A549 (cell line): Measurements from ENCODE around the gene ZNF557. TPM values are rescaled to one million over a fixed set of nuclear protein-coding genes. Genes with fewer than 3 reads are reported as not detected.
"Not testable (repeated sequence)": the region's sequence is repeated elsewhere in the genome, so short reads cannot be mapped to it uniquely, and the experiment has no call there.

Experiments used
- ATAC-seq, 2 experiments: fragments of 200-7000 bp in 1 of 2; fragments of >200 bp in 1 of 2; cut with Nextera tagmentation in 1 of 2; cut with Tn5 transposase in 1 of 2; 3 replicates each; pipeline versions ENCODE4 v1.8.0 to v1.9.1; 2018 to 2020; ENCODE audit warnings: mild to moderate bottlenecking in 1 of 2, moderate library complexity in 1 of 2
- CTCF ChIA-PET: fragments of 300-600 bp; sonication (Branson Sonifier 250); formaldehyde crosslinking; extraction: SDS; loops from one replicate; lab custom pipeline; 2021; ENCODE audit warnings: antibody characterized with exemption, inconsistent platforms; lab: Yijun Ruan, JAX
- POLR2A ChIA-PET: fragments of 350-600 bp; formaldehyde crosslinking; extraction: SDS; loops from one replicate; lab custom pipeline; 2021; ENCODE audit warnings: antibody characterized with exemption, inconsistent platforms; lab: Yijun Ruan, JAX
- DNase-seq, 2 experiments: peaks; one replicate each; pipeline versions ENCODE4 v3.0.0 to v3.0.0-alpha.2; 2011 to 2016; ENCODE audit warnings: low read depth in 1 of 2, low spot score in 1 of 2
- FAIRE-seq: peaks from 2 replicates; lab custom pipeline; 2011; peaks lifted over from hg19 to GRCh38; lab: Jason Lieb, UNC
- H3K27ac ChIP-seq, 2 experiments: fragments of >200 bp; sonication (Bioruptor Twin); formaldehyde crosslinking; 3 replicates each; pipeline ENCODE4 v1.5.1; 2016 to 2017
- H3K4me1 ChIP-seq: fragments of >200 bp; sonication (Bioruptor Twin); formaldehyde crosslinking; 3 replicates; pipeline ENCODE4 v1.6.1; 2016
- H3K4me2 ChIP-seq: fragments of >200 bp; sonication (Bioruptor Twin); formaldehyde crosslinking; 3 replicates; pipeline ENCODE4 v1.6.1; 2016
- H3K4me3 ChIP-seq: fragments of >200 bp; sonication (Bioruptor Twin); formaldehyde crosslinking; 3 replicates; pipeline ENCODE4 v1.5.1; 2016
- H3K9me3 ChIP-seq: fragments of >200 bp; sonication (Bioruptor Twin); formaldehyde crosslinking; 3 replicates; pipeline ENCODE4 v1.6.1; 2016
- BCL3 ChIP-seq: fragments of >200 bp; sonication (Bioruptor Twin); formaldehyde crosslinking; IDR thresholded peaks from 3 replicates; pipeline ENCODE4 v1.6.1; 2016
- CHD2 ChIP-seq: fragments of 150-350 bp; IDR thresholded peaks from 2 replicates; pipeline ENCODE4 v1.6.1; 2014; ENCODE audit warnings: low read length; ENCODE audit not compliant: partially characterized antibody
- E2F6 ChIP-seq: IDR thresholded peaks from 2 replicates; pipeline ENCODE4 v1.6.1; 2012; ENCODE audit warnings: low read depth, borderline replicate concordance
- ELK1 ChIP-seq: fragments of 150-350 bp; IDR thresholded peaks from 2 replicates; pipeline ENCODE4 v1.6.1; 2014; ENCODE audit warnings: low read depth, mild to moderate bottlenecking, low read length
- EP300 ChIP-seq, 2 experiments: fragments of >200 bp; sonication (Bioruptor Twin); formaldehyde crosslinking; IDR thresholded peaks; 2 replicates in 1 of 2; 3 replicates in 1 of 2; pipeline ENCODE4 v1.6.1; 2016 to 2017
- FOSL2 ChIP-seq, 2 experiments: fragments of 450-650 bp in 1 of 2; fragments of >200 bp in 1 of 2; sonication (Bioruptor Twin) in 1 of 2; formaldehyde crosslinking; IDR thresholded peaks; 2 replicates each; pipeline versions ENCODE4 v1.5.0 to v1.6.1; 2016 to 2020; ENCODE audit warnings: mild to moderate bottlenecking in 1 of 2, moderate library complexity in 1 of 2
- GATA3 ChIP-seq: IDR thresholded peaks from 2 replicates; pipeline ENCODE4 v1.6.1; 2012; ENCODE audit warnings: borderline replicate concordance
- HEYL ChIP-seq: fragments of 250-450 bp; sonication (Bioruptor Pico); IDR thresholded peaks from 2 replicates; pipeline ENCODE4 v1.8.0; 2021; ENCODE audit warnings: mild to moderate bottlenecking, moderate library complexity
- HOXA7 ChIP-seq: fragments of 250-450 bp; sonication (Bioruptor Pico); IDR thresholded peaks from 2 replicates; pipeline ENCODE4 v1.5.0; 2020; ENCODE audit warnings: mild to moderate bottlenecking, moderate library complexity
- HOXB13 ChIP-seq: fragments of 250-450 bp; sonication (Bioruptor Pico); IDR thresholded peaks from 2 replicates; pipeline ENCODE4 v1.5.0; 2020; ENCODE audit warnings: low read depth, mild to moderate bottlenecking, moderate library complexity
- JUN ChIP-seq, 2 experiments: fragments of >200 bp; sonication (Bioruptor Twin); formaldehyde crosslinking; IDR thresholded peaks; 2 replicates in 1 of 2; 3 replicates in 1 of 2; pipeline ENCODE4 v1.6.1; 2016 to 2017
- KDM1A ChIP-seq: fragments of 200-600 bp; sonication (generic); IDR thresholded peaks from 2 replicates; pipeline ENCODE4 v1.6.1; 2016; ENCODE audit warnings: low read depth, mild to moderate bottlenecking
- KDM5A ChIP-seq: fragments of 200-600 bp; sonication (generic); IDR thresholded peaks from 2 replicates; pipeline ENCODE4 v1.6.1; 2016; ENCODE audit warnings: antibody characterized with exemption, mild to moderate bottlenecking
- MAFK ChIP-seq: fragments of 450-650 bp; IDR thresholded peaks from 2 replicates; pipeline ENCODE4 v1.6.1; 2014; ENCODE audit not compliant: partially characterized antibody
- MYC ChIP-seq: IDR thresholded peaks from 2 replicates; pipeline ENCODE4 v1.6.1; 2012; ENCODE audit warnings: mild to moderate bottlenecking, inconsistent platforms, low read length, improper control_type of control experiment, borderline replicate concordance
- PBX3 ChIP-seq: IDR thresholded peaks from 2 replicates; pipeline ENCODE4 v1.6.1; 2012
- PHF8 ChIP-seq: fragments of 200-600 bp; sonication (generic); IDR thresholded peaks from 2 replicates; pipeline ENCODE4 v1.6.1; 2016; ENCODE audit warnings: low read depth, mild to moderate bottlenecking, antibody characterized with exemption, moderate library complexity, borderline replicate concordance
- POLR2AphosphoS2 ChIP-seq: conservative IDR thresholded peaks from 2 replicates; pipeline ENCODE4 v1.6.1; 2012; ENCODE audit warnings: low read length, improper control_type of control experiment, inconsistent platforms
- RAD21 ChIP-seq, 2 experiments: fragments of >200 bp in 1 of 2; sonication (Bioruptor Twin) in 1 of 2; formaldehyde crosslinking in 1 of 2; IDR thresholded peaks in 1 of 2; conservative IDR thresholded peaks in 1 of 2; 2 replicates in 1 of 2; 3 replicates in 1 of 2; pipeline ENCODE4 v1.6.1; 2012 to 2018; ENCODE audit warnings: inconsistent platforms in 1 of 2
- RARB ChIP-seq: fragments of 250-450 bp; sonication (Bioruptor Pico); IDR thresholded peaks from 2 replicates; pipeline ENCODE4 v1.8.0; 2021; ENCODE audit warnings: mild to moderate bottlenecking, moderate library complexity
- SMC3 ChIP-seq: fragments of >200 bp; sonication (Bioruptor Twin); formaldehyde crosslinking; IDR thresholded peaks from 3 replicates; pipeline ENCODE4 v1.6.1; 2018; ENCODE audit warnings: inconsistent platforms
- TFCP2L1 ChIP-seq: fragments of 250-450 bp; sonication (Bioruptor Pico); IDR thresholded peaks from 2 replicates; pipeline ENCODE4 v1.5.0; 2021; ENCODE audit warnings: mild to moderate bottlenecking
- TP53 ChIP-seq: fragments of 250-450 bp; sonication (Bioruptor Pico); IDR thresholded peaks from 2 replicates; pipeline ENCODE4 v1.5.0; 2021; ENCODE audit warnings: mild to moderate bottlenecking, moderate library complexity
- WGBS: methylation state at CpG from one replicate; pipeline ENCODE4 v1.1.6; 2017; ENCODE audit errors: missing lambda C conversion rate; 5-methylcytosine and 5-hydroxymethylcytosine counted together
- polyA plus RNA-seq, 4 experiments: library from polyadenylated mRNA; depleted of rRNA in 3 of 4; stranded (reverse); fragments of >200 nt; fragmentation: RNase III in 1 of 4; extraction: RNeasy Plus Mini Kit Qiagen cat#74134 plus additional on column Dnase treatment in 1 of 4; gene quantifications; 2 replicates in 3 of 4; 3 replicates in 1 of 4; pipeline ENCODE4 v1.2.3, GENCODE V29; 2011 to 2017
- TF ChIP-seq, protein P1 (sequence below): fragments of >200 bp; sonication (Bioruptor Twin); formaldehyde crosslinking; IDR thresholded peaks from 2 replicates; pipeline ENCODE4 v1.6.1; 2016
- TF ChIP-seq, protein P2 (sequence below): fragments of 250-450 bp; sonication (Bioruptor Pico); IDR thresholded peaks from 2 replicates; pipeline ENCODE4 v1.5.0; 2021; ENCODE audit warnings: mild to moderate bottlenecking, moderate library complexity, borderline replicate concordance

ZNF557 gene
- polyA plus RNA-seq, 2 of the 4 experiments (the other 2 are of a cell fraction), result 2.3 to 4.2 TPM

- H3K4me3 ChIP-seq, H3K27ac ChIP-seq, ATAC-seq, CTCF ChIA-PET, POLR2A ChIA-PET, FAIRE-seq, H3K4me1 ChIP-seq, H3K4me2 ChIP-seq: not testable (repeated sequence)
- peaks cover 11% of the 10 kb centered on the region for H3K9me3 ChIP-seq
- DNase-seq, result peak in 1 of 2 experiments; percentile 77
- 22% methylated on average over 12 of the region's 13 CpGs for WGBS
- peak in 1 of 2 experiments; percentile 42; a peak in 2 of 5 replicates for TF ChIP-seq RAD21 (conservative IDR thresholded peaks at IDR 0.05 in 1 of 2, IDR thresholded peaks at IDR 0.05 in 1 of 2)
Observed at GRCh38 chr19:7067122-7067521, 2.4 kb upstream of the ZNF557 start.

GRCh38 chr19:7067716-7068115 lies 1.8 kb upstream of the ZNF557 start:
- H3K4me2 ChIP-seq, result no peak overlapping the region
- TF ChIP-seq HOXA7 (CRISPR knock-in tag) (no peak), MAFK (no peak), CHD2 (no peak), ELK1 (no peak), HEYL (CRISPR knock-in tag) (no peak), EP300 (IDR thresholded peaks at IDR 0.05) (no peak), SMC3 (no peak)
- H3K9me3 ChIP-seq, result peaks cover 17% of the 10 kb centered on the region
- H3K27ac ChIP-seq, result no peak overlapping the region
- no peak for FAIRE-seq
- ATAC-seq, result no peak
- 39% methylated on average over 2 of the region's 2 CpGs for WGBS
- no peak for DNase-seq
- ChIA-PET POLR2A (no interaction called here), CTCF (no interaction called here)
- no peak overlapping the region for H3K4me3 ChIP-seq
- H3K4me1 ChIP-seq, result no peaks in the 10 kb centered on the region

DNA sequence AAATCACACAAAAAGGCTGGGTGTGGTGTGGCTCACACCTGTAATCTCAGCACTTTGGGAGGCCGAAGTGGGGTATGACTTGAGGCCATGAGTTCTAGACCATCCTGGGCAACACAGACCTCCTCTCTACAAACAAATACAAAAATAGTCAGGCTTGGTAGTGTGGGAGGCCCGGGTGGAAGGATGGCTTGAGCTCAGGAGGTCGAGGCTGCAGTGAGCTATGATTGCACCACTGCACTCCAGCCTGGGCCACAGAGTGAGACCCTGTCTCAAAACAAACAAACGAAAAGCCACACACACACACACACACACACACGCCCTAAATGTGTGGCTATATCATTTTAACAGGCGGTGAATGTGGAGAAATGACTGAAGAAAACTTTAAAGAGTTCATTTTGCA lies 904 bp upstream of the ZNF557 start:
- FAIRE-seq, result no peak
- DNase-seq, result no peak
- WGBS, result 51% methylated on average over 6 of the region's 6 CpGs
- Histone ChIP-seq H3K9me3 (peaks cover 25% of the 10 kb centered on the region), H3K4me1 (no peaks in the 10 kb centered on the region), H3K4me2 (peak overlapping the region; percentile 63), H3K27ac (peak overlapping the region; percentile 1 to 97; a peak in 3 of 6 replicates), H3K4me3 (peak overlapping the region; percentile 30)
- POLR2A ChIA-PET, result interaction anchor here (0.9 to 1.4 kb wide), 3 partner anchors 12 to 31 kb away, joined by 4 to 18 read pairs (median 5); no protein-coding TSS in a partner anchor
- TF ChIP-seq TP53 (CRISPR knock-in tag) (no peak), MAFK (no peak), FOSL2 (IDR thresholded peaks at IDR 0.05) (no peak), FOSL2 (CRISPR knock-in tag; IDR thresholded peaks at IDR 0.05) (no peak), KDM1A (no peak), JUN (IDR thresholded peaks at IDR 0.05) (no peak), GATA3 (no peak), PBX3 (no peak), RARB (CRISPR knock-in tag) (no peak), PHF8 (no peak), E2F6 (no peak), HOXB13 (CRISPR knock-in tag) (no peak), MYC (no peak), KDM5A (no peak), BCL3 (no peak), TFCP2L1 (CRISPR knock-in tag) (no peak), POLR2AphosphoS2 (no peak)
- TF ChIP-seq, protein P1, sequence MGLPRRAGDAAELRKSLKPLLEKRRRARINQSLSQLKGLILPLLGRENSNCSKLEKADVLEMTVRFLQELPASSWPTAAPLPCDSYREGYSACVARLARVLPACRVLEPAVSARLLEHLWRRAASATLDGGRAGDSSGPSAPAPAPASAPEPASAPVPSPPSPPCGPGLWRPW, result no peak
- TF ChIP-seq, protein P2, sequence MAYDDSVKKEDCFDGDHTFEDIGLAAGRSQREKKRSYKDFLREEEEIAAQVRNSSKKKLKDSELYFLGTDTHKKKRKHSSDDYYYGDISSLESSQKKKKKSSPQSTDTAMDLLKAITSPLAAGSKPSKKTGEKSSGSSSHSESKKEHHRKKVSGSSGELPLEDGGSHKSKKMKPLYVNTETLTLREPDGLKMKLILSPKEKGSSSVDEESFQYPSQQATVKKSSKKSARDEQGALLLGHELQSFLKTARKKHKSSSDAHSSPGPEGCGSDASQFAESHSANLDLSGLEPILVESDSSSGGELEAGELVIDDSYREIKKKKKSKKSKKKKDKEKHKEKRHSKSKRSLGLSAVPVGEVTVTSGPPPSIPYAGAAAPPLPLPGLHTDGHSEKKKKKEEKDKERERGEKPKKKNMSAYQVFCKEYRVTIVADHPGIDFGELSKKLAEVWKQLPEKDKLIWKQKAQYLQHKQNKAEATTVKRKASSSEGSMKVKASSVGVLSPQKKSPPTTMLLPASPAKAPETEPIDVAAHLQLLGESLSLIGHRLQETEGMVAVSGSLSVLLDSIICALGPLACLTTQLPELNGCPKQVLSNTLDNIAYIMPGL (CRISPR knock-in tag), result no peak
- TF ChIP-seq, all 56 proteins: peak for 0
- CTCF ChIA-PET, result no interaction called here
- ATAC-seq, result no peak
